GM23338 (cell line): ENCODE measurements around the gene APEX1. TPM values are rescaled to one million over a fixed set of nuclear protein-coding genes. Genes with fewer than 3 reads are reported as not detected.

Experiments
- ATAC-seq: fragments of 200-7000 bp; cut with Tn5 transposase; 3 replicates; pipeline ENCODE4 v1.9.1; 2020
- DNase-seq: peaks from one replicate; pipeline ENCODE4 v3.0.0-alpha.2; 2015; ENCODE audit warnings: low spot score
- H2AFZ ChIP-seq: fragments of 200-600 bp; sonication (generic); 2 replicates; pipeline ENCODE4 v1.8.0; 2016; ENCODE audit warnings: antibody characterized with exemption, mild to moderate bottlenecking, moderate library complexity
- H3F3A ChIP-seq: fragments of 200-600 bp; sonication (generic); replicated peaks from 2 replicates; pipeline ENCODE4 v1.8.0; 2017; ENCODE audit warnings: antibody characterized with exemption, mixed run types, low read depth
- H3K27ac ChIP-seq: fragments of 200-600 bp; sonication (generic); 2 replicates; pipeline ENCODE4 v1.6.1; 2016; ENCODE audit warnings: low read depth
- H3K27me3 ChIP-seq: fragments of 200-600 bp; sonication (generic); 2 replicates; pipeline ENCODE4 v1.8.0; 2016; ENCODE audit warnings: mild to moderate bottlenecking, mixed run types, moderate library complexity; ENCODE audit not compliant: insufficient read depth
- H3K36me3 ChIP-seq: fragments of 200-600 bp; sonication (generic); 2 replicates; pipeline ENCODE4 v1.8.0; 2016; ENCODE audit warnings: mild to moderate bottlenecking; ENCODE audit not compliant: insufficient read depth
- H3K4me1 ChIP-seq: fragments of 200-600 bp; sonication (generic); 2 replicates; pipeline ENCODE4 v1.8.0; 2016; ENCODE audit warnings: mild to moderate bottlenecking, moderate library complexity; ENCODE audit not compliant: insufficient read depth
- H3K4me2 ChIP-seq: fragments of 200-600 bp; sonication (generic); 2 replicates; pipeline ENCODE4 v1.7.1; 2017; ENCODE audit warnings: mixed run types
- H3K4me3 ChIP-seq: fragments of 200-600 bp; sonication (generic); 2 replicates; pipeline ENCODE4 v1.6.1; 2016; ENCODE audit warnings: mixed run types
- H3K79me2 ChIP-seq: fragments of 200-600 bp; sonication (generic); replicated peaks from 2 replicates; pipeline ENCODE4 v1.8.0; 2017; ENCODE audit warnings: mild to moderate bottlenecking; ENCODE audit not compliant: insufficient read depth
- H3K9me2 ChIP-seq: fragments of 200-600 bp; sonication (generic); 2 replicates; pipeline ENCODE4 v1.8.0; 2017; ENCODE audit not compliant: insufficient read depth
- H4K20me1 ChIP-seq: fragments of 200-600 bp; sonication (generic); replicated peaks from 2 replicates; pipeline ENCODE4 v1.8.0; 2017; ENCODE audit warnings: mild to moderate bottlenecking; ENCODE audit not compliant: insufficient read depth
- H3K27ac Mint-ChIP-seq: 2 replicates; pipeline ENCODE4 v1.8.0; 2020; ENCODE audit warnings: inconsistent platforms, mild to moderate bottlenecking, moderate library complexity, mixed read lengths
- H3K27me3 Mint-ChIP-seq: 3 replicates; pipeline ENCODE4 v1.8.0; 2022; ENCODE audit warnings: low read depth, mild to moderate bottlenecking, moderate library complexity, mixed read lengths, inconsistent platforms; ENCODE audit not compliant: insufficient read depth, poor library complexity
- H3K36me3 Mint-ChIP-seq: 3 replicates; pipeline ENCODE4 v1.8.0; 2021; ENCODE audit warnings: low read depth, mild to moderate bottlenecking, inconsistent platforms, moderate library complexity, mixed read lengths
- H3K4me1 Mint-ChIP-seq: 3 replicates; pipeline ENCODE4 v1.8.0; 2020; ENCODE audit warnings: mild to moderate bottlenecking, inconsistent platforms, mixed read lengths
- H3K4me3 Mint-ChIP-seq: 3 replicates; pipeline ENCODE4 v1.8.0; 2021; ENCODE audit warnings: moderate library complexity, mild to moderate bottlenecking, inconsistent platforms, mixed read lengths
- H3K9me3 Mint-ChIP-seq: 3 replicates; pipeline ENCODE4 v1.8.0; 2020; ENCODE audit warnings: moderate library complexity, mild to moderate bottlenecking, inconsistent platforms, mixed read lengths
- CREB1 ChIP-seq: fragments of 250-450 bp; sonication (Bioruptor Pico); IDR thresholded peaks from 2 replicates; pipeline ENCODE4 v1.5.0; 2020; ENCODE audit warnings: low read depth, mild to moderate bottlenecking, moderate library complexity
- ETS1 ChIP-seq: IDR thresholded peaks from 2 replicates; pipeline ENCODE4 v1.6.1; 2016; ENCODE audit warnings: antibody characterized with exemption
- EZH2 ChIP-seq: fragments of 200-600 bp; sonication (generic); IDR thresholded peaks from one replicate; pipeline ENCODE4 v1.8.0; 2017; ENCODE audit warnings: antibody characterized with exemption, mild to moderate bottlenecking, low read depth; ENCODE audit not compliant: unreplicated experiment
- EZH2phosphoT487 ChIP-seq: fragments of 200-600 bp; sonication (generic); IDR thresholded peaks from one replicate; pipeline ENCODE4 v1.8.1; 2018; ENCODE audit warnings: antibody characterized with exemption; ENCODE audit not compliant: unreplicated experiment
- JUNB ChIP-seq: IDR thresholded peaks from one replicate; pipeline ENCODE4 v1.6.1; 2016; ENCODE audit warnings: antibody characterized with exemption; ENCODE audit not compliant: unreplicated experiment
- NANOG ChIP-seq: IDR thresholded peaks from 2 replicates; pipeline ENCODE4 v1.6.1; 2016; ENCODE audit warnings: antibody characterized with exemption, borderline replicate concordance
- POLR2AphosphoS5 ChIP-seq: IDR thresholded peaks from 2 replicates; pipeline ENCODE4 v1.6.1; 2016; ENCODE audit warnings: antibody characterized with exemption, low read depth
- STAT1 ChIP-seq: IDR thresholded peaks from one replicate; pipeline ENCODE4 v1.6.1; 2016; ENCODE audit warnings: antibody characterized with exemption; ENCODE audit not compliant: unreplicated experiment
- ZNF114 ChIP-seq: fragments of 250-450 bp; sonication (Bioruptor Pico); IDR thresholded peaks from 2 replicates; pipeline ENCODE4 v1.5.0; 2020; ENCODE audit warnings: mild to moderate bottlenecking, moderate library complexity
- ZNF331 ChIP-seq: fragments of 250-450 bp; sonication (Bioruptor Pico); IDR thresholded peaks from 2 replicates; pipeline ENCODE4 v1.5.0; 2020; ENCODE audit warnings: low read depth, mild to moderate bottlenecking, moderate library complexity
- ZNF462 ChIP-seq: fragments of 250-450 bp; sonication (Bioruptor Pico); IDR thresholded peaks from 2 replicates; pipeline ENCODE4 v1.5.0; 2020; ENCODE audit warnings: mild to moderate bottlenecking, moderate library complexity
- polyA plus RNA-seq: library from polyadenylated mRNA; unstranded; fragments of >200 nt; fragmentation: Nextera tagmentation; extraction: Ambion mirVana; gene quantifications from 2 replicates; pipeline ENCODE4 v1.2.1, GENCODE V29; 2016
- total RNA-seq: library from RNA; depleted of rRNA; stranded (reverse); fragments of >200 nt; shearing (Covaris generic); gene quantifications from 2 replicates; pipeline ENCODE4 v1.2.3, GENCODE V29; 2014
- TF ChIP-seq, protein P1 (sequence below), 2 experiments: fragments of 200-600 bp in 1 of 2; sonication (generic) in 1 of 2; conservative IDR thresholded peaks; 2 replicates each; pipeline versions ENCODE4 v1.5.1 to v1.6.1; 2016 to 2017; ENCODE audit warnings: antibody characterized with exemption in 2 of 2, low read depth in 2 of 2, mild to moderate bottlenecking in 2 of 2, moderate library complexity in 1 of 2
- TF ChIP-seq, protein P2 (sequence below): IDR thresholded peaks from one replicate; pipeline ENCODE4 v1.6.1; 2018; ENCODE audit warnings: antibody characterized with exemption; ENCODE audit not compliant: unreplicated experiment

Gene APEX1
- total and polyA plus RNA-seq, 2 experiments from 2014 or later = 247 to 279 TPM

DNA sequence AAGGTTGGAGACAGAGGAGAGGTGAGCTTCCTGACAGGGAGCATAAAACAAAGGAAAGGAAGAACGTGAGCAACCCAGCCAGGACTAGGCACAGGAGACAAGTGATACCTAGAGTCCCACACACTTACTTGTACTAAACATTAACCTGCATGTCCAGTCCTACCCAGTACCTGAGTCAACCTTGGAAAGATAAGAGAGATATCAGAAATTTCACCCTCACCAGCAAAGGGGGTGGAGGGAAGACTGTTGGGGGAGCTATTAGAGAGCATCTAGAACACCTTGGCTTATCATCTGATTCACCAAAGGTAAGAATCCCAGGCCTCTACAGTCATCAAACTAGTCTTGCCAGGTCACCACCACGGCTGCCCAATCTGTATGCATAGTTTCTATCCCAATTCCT, 30.2 kb upstream of the APEX1 start:
- DNase-seq (no peak), ATAC-seq (no peak)
- Histone ChIP-seq H3K79me2 (no peaks in the 10 kb centered on the region), H3K4me2 (no peak overlapping the region), H3K36me3 (no peaks in the 10 kb centered on the region), H3K9me2 (peaks cover 6% of the 10 kb centered on the region; the same call in 1 of the 2 replicates), H3K4me1 (peaks cover 23% of the 10 kb centered on the region), H2AFZ (no peak overlapping the region), H3K27me3 (no peaks in the 10 kb centered on the region), H4K20me1 (no peaks in the 10 kb centered on the region), H3F3A (0 out of 2 replicates have a peak, but pooled peaks cover 9% of the 10 kb centered on the region), H3K4me3 (no peak overlapping the region), H3K27ac (no peak overlapping the region)
- Mint-ChIP-seq H3K27ac (no peak overlapping the region), H3K4me3 (no peak overlapping the region), H3K36me3 (no peaks in the 10 kb centered on the region), H3K27me3 (peaks cover 9% of the 10 kb centered on the region), H3K4me1 (peaks cover 26% of the 10 kb centered on the region), H3K9me3 (no peaks in the 10 kb centered on the region)
- TF ChIP-seq POLR2AphosphoS5 (no peak), STAT1 (no peak), ZNF462 (no peak), CREB1 (no peak), NANOG (no peak), JUNB (no peak), ETS1 (no peak), EZH2phosphoT487 (no peak), ZNF114 (CRISPR knock-in tag) (no peak), EZH2 (no peak), ZNF331 (no peak)
- TF ChIP-seq, protein P1, sequence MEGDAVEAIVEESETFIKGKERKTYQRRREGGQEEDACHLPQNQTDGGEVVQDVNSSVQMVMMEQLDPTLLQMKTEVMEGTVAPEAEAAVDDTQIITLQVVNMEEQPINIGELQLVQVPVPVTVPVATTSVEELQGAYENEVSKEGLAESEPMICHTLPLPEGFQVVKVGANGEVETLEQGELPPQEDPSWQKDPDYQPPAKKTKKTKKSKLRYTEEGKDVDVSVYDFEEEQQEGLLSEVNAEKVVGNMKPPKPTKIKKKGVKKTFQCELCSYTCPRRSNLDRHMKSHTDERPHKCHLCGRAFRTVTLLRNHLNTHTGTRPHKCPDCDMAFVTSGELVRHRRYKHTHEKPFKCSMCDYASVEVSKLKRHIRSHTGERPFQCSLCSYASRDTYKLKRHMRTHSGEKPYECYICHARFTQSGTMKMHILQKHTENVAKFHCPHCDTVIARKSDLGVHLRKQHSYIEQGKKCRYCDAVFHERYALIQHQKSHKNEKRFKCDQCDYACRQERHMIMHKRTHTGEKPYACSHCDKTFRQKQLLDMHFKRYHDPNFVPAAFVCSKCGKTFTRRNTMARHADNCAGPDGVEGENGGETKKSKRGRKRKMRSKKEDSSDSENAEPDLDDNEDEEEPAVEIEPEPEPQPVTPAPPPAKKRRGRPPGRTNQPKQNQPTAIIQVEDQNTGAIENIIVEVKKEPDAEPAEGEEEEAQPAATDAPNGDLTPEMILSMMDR (conservative IDR thresholded peaks at IDR 0.05; ENCODE audit: low read depth in 2 of 2) = no peak
- TF ChIP-seq, protein P2, sequence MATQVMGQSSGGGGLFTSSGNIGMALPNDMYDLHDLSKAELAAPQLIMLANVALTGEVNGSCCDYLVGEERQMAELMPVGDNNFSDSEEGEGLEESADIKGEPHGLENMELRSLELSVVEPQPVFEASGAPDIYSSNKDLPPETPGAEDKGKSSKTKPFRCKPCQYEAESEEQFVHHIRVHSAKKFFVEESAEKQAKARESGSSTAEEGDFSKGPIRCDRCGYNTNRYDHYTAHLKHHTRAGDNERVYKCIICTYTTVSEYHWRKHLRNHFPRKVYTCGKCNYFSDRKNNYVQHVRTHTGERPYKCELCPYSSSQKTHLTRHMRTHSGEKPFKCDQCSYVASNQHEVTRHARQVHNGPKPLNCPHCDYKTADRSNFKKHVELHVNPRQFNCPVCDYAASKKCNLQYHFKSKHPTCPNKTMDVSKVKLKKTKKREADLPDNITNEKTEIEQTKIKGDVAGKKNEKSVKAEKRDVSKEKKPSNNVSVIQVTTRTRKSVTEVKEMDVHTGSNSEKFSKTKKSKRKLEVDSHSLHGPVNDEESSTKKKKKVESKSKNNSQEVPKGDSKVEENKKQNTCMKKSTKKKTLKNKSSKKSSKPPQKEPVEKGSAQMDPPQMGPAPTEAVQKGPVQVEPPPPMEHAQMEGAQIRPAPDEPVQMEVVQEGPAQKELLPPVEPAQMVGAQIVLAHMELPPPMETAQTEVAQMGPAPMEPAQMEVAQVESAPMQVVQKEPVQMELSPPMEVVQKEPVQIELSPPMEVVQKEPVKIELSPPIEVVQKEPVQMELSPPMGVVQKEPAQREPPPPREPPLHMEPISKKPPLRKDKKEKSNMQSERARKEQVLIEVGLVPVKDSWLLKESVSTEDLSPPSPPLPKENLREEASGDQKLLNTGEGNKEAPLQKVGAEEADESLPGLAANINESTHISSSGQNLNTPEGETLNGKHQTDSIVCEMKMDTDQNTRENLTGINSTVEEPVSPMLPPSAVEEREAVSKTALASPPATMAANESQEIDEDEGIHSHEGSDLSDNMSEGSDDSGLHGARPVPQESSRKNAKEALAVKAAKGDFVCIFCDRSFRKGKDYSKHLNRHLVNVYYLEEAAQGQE = no peak
